ENCODE measurements around the gene AURKA. TPM values are rescaled to one million over a fixed set of nuclear protein-coding genes. Genes with fewer than 3 reads are reported as not detected.
"Not testable (repeated sequence)": the region's sequence is repeated elsewhere in the genome, so short reads cannot be mapped to it uniquely, and the experiment has no call there.

AURKA gene
- polyA plus RNA-seq, 2 donors = 5.5 to 8.7 TPM

- WGBS, 2 donors = 86 to 87% methylated on average over 4 of the region's 4 CpGs
- Histone ChIP-seq H3K9me3 (ENCODE audit: control insufficient read depth in 2 of 2, insufficient read depth in 1 of 2, low read depth in 1 of 2, low read length in 1 of 2) (no peaks in the 10 kb centered on the region), H3K4me3 (ENCODE audit: low read depth in 1 of 2, low read length in 2 of 2) (no peak overlapping the region), H3K4me1 (ENCODE audit: control insufficient read depth in 2 of 2, insufficient read depth in 2 of 2, low read length in 1 of 2) (peaks cover 0 to 2% of the 10 kb centered on the region in 2 donors), H3K27me3 (ENCODE audit: control insufficient read depth in 1 of 2, insufficient read depth in 2 of 2, low read length in 2 of 2) (no peaks in the 10 kb centered on the region), H3K36me3 (ENCODE audit: control insufficient read depth in 2 of 2, insufficient read depth in 2 of 2, low read length in 1 of 2) (peaks cover 11 to 15% of the 10 kb centered on the region in 2 donors), H3K27ac (ENCODE audit: low read depth in 2 of 2, low read length in 1 of 2) (no peak overlapping the region)
Observed at GRCh38 chr20:56395166-56395565, 3.2 kb upstream of the AURKA start.

GRCh38 chr20:56393653-56394052 lies 1.6 kb upstream of the AURKA start:
- H3K4me3 ChIP-seq (ENCODE audit: low read depth in 1 of 2, low read length in 2 of 2) = peak overlapping the region in 1 of 2 donors; percentile 96
- whole genome bisulfite sequencing, 2 donors = 58% methylated on average over 8 of the region's 8 CpGs
- H3K4me1 ChIP-seq (ENCODE audit: control insufficient read depth in 2 of 2, insufficient read depth in 2 of 2, low read length in 1 of 2) = peaks cover 0 to 2% of the 10 kb centered on the region in 2 donors
- peak overlapping the region in 1 of 2 donors; percentile 59 for H3K27ac ChIP-seq (ENCODE audit: low read depth in 2 of 2, low read length in 1 of 2)
- H3K27me3 ChIP-seq (ENCODE audit: control insufficient read depth in 1 of 2, insufficient read depth in 2 of 2, low read length in 2 of 2) = no peaks in the 10 kb centered on the region
- H3K9me3 ChIP-seq (ENCODE audit: control insufficient read depth in 2 of 2, insufficient read depth in 1 of 2, low read depth in 1 of 2, low read length in 1 of 2) = no peaks in the 10 kb centered on the region
- peaks cover 11 to 13% of the 10 kb centered on the region in 2 donors for H3K36me3 ChIP-seq (ENCODE audit: control insufficient read depth in 2 of 2, insufficient read depth in 2 of 2, low read length in 1 of 2)

GRCh38 chr20:56392881-56393482 lies 967 bp upstream of the AURKA start:
- Histone ChIP-seq H3K36me3 (ENCODE audit: control insufficient read depth in 2 of 2, insufficient read depth in 2 of 2, low read length in 1 of 2) (peaks cover 7 to 13% of the 10 kb centered on the region in 2 donors), H3K4me3 (ENCODE audit: low read depth in 1 of 2, low read length in 2 of 2) (peak overlapping the region; percentile 87 to 96), H3K27me3 (ENCODE audit: control insufficient read depth in 1 of 2, insufficient read depth in 2 of 2, low read length in 2 of 2) (no peaks in the 10 kb centered on the region), H3K9me3 (ENCODE audit: control insufficient read depth in 2 of 2, insufficient read depth in 1 of 2, low read depth in 1 of 2, low read length in 1 of 2) (no peaks in the 10 kb centered on the region), H3K27ac (ENCODE audit: low read depth in 2 of 2, low read length in 1 of 2) (peak overlapping the region; percentile 89 to 98), H3K4me1 (ENCODE audit: control insufficient read depth in 2 of 2, insufficient read depth in 2 of 2, low read length in 1 of 2) (peaks cover 0 to 2% of the 10 kb centered on the region in 2 donors)
- WGBS, 2 donors = 0 to 1% methylated on average over 18 of the region's 18 CpGs

GRCh38 chr20:56391596-56392131 lies 351 bp downstream of the AURKA start:
- Histone ChIP-seq H3K9me3 (ENCODE audit: control insufficient read depth in 2 of 2, insufficient read depth in 1 of 2, low read depth in 1 of 2, low read length in 1 of 2) (no peaks in the 10 kb centered on the region), H3K27me3 (ENCODE audit: control insufficient read depth in 1 of 2, insufficient read depth in 2 of 2, low read length in 2 of 2) (no peaks in the 10 kb centered on the region), H3K4me1 (ENCODE audit: control insufficient read depth in 2 of 2, insufficient read depth in 2 of 2, low read length in 1 of 2) (peaks cover 0 to 2% of the 10 kb centered on the region in 2 donors), H3K4me3 (ENCODE audit: low read depth in 1 of 2, low read length in 2 of 2) (peak overlapping the region; percentile 87 to 96), H3K27ac (ENCODE audit: low read depth in 2 of 2, low read length in 1 of 2) (peak overlapping the region; percentile 89), H3K36me3 (ENCODE audit: control insufficient read depth in 2 of 2, insufficient read depth in 2 of 2, low read length in 1 of 2) (peaks cover 2 to 5% of the 10 kb centered on the region in 2 donors)
- WGBS, 2 donors = 0 to 1% methylated on average over 29 of the region's 29 CpGs

- H3K27me3 ChIP-seq (ENCODE audit: control insufficient read depth in 1 of 2, insufficient read depth in 2 of 2, low read length in 2 of 2) = no peaks in the 10 kb centered on the region
- no peaks in the 10 kb centered on the region for H3K9me3 ChIP-seq (ENCODE audit: control insufficient read depth in 2 of 2, insufficient read depth in 1 of 2, low read depth in 1 of 2, low read length in 1 of 2)
- H3K36me3 ChIP-seq (ENCODE audit: control insufficient read depth in 2 of 2, insufficient read depth in 2 of 2, low read length in 1 of 2) = peaks cover 2 to 6% of the 10 kb centered on the region in 2 donors
- H3K27ac ChIP-seq (ENCODE audit: low read depth in 2 of 2, low read length in 1 of 2) = peak overlapping the region in 1 of 2 donors; percentile 18
- H3K4me1 ChIP-seq (ENCODE audit: control insufficient read depth in 2 of 2, insufficient read depth in 2 of 2, low read length in 1 of 2) = peaks cover 0 to 2% of the 10 kb centered on the region in 2 donors
- WGBS, 2 donors = 29 to 32% methylated on average over 10 of the region's 10 CpGs
- H3K4me3 ChIP-seq (ENCODE audit: low read depth in 1 of 2, low read length in 2 of 2) = peak overlapping the region in 1 of 2 donors; percentile 96
Observed at GRCh38 chr20:56391037-56391436, 978 bp downstream of the AURKA start.

GRCh38 chr20:56390396-56390795 lies 1.6 kb downstream of the AURKA start:
- WGBS, 2 donors = 94 to 95% methylated on average over 9 of the region's 9 CpGs
- H3K27me3 ChIP-seq (ENCODE audit: control insufficient read depth in 1 of 2, insufficient read depth in 2 of 2, low read length in 2 of 2); H3K4me3 ChIP-seq (ENCODE audit: low read depth in 1 of 2, low read length in 2 of 2); H3K36me3 ChIP-seq (ENCODE audit: control insufficient read depth in 2 of 2, insufficient read depth in 2 of 2, low read length in 1 of 2); H3K4me1 ChIP-seq (ENCODE audit: control insufficient read depth in 2 of 2, insufficient read depth in 2 of 2, low read length in 1 of 2); H3K27ac ChIP-seq (ENCODE audit: low read depth in 2 of 2, low read length in 1 of 2); H3K9me3 ChIP-seq (ENCODE audit: control insufficient read depth in 2 of 2, insufficient read depth in 1 of 2, low read depth in 1 of 2, low read length in 1 of 2): not testable (repeated sequence)

GRCh38 chr20:56389807-56390206 lies 2.2 kb downstream of the AURKA start:
- Histone ChIP-seq H3K9me3 (ENCODE audit: control insufficient read depth in 2 of 2, insufficient read depth in 1 of 2, low read depth in 1 of 2, low read length in 1 of 2) (no peaks in the 10 kb centered on the region), H3K4me3 (ENCODE audit: low read depth in 1 of 2, low read length in 2 of 2) (no peak overlapping the region), H3K27me3 (ENCODE audit: control insufficient read depth in 1 of 2, insufficient read depth in 2 of 2, low read length in 2 of 2) (no peaks in the 10 kb centered on the region), H3K4me1 (ENCODE audit: control insufficient read depth in 2 of 2, insufficient read depth in 2 of 2, low read length in 1 of 2) (peaks cover 0 to 2% of the 10 kb centered on the region in 2 donors), H3K36me3 (ENCODE audit: control insufficient read depth in 2 of 2, insufficient read depth in 2 of 2, low read length in 1 of 2) (peaks cover 0 to 2% of the 10 kb centered on the region in 2 donors), H3K27ac (ENCODE audit: low read depth in 2 of 2, low read length in 1 of 2) (no peak overlapping the region)
- whole genome bisulfite sequencing, 2 donors = 94 to 95% methylated on average over 4 of the region's 4 CpGs

- H3K4me3 ChIP-seq (ENCODE audit: low read depth in 1 of 2, low read length in 2 of 2) = no peak overlapping the region
- H3K4me1 ChIP-seq (ENCODE audit: control insufficient read depth in 2 of 2, insufficient read depth in 2 of 2, low read length in 1 of 2) = peaks cover 0 to 2% of the 10 kb centered on the region in 2 donors
- no peaks in the 10 kb centered on the region for H3K27me3 ChIP-seq (ENCODE audit: control insufficient read depth in 1 of 2, insufficient read depth in 2 of 2, low read length in 2 of 2)
- H3K27ac ChIP-seq (ENCODE audit: low read depth in 2 of 2, low read length in 1 of 2) = no peak overlapping the region
- no peaks in the 10 kb centered on the region for H3K9me3 ChIP-seq (ENCODE audit: control insufficient read depth in 2 of 2, insufficient read depth in 1 of 2, low read depth in 1 of 2, low read length in 1 of 2)
- peaks cover 0 to 2% of the 10 kb centered on the region in 2 donors for H3K36me3 ChIP-seq (ENCODE audit: control insufficient read depth in 2 of 2, insufficient read depth in 2 of 2, low read length in 1 of 2)
- WGBS, 2 donors = 91 to 92% methylated on average over 4 of the region's 4 CpGs
Observed at GRCh38 chr20:56388882-56389281, 3.1 kb downstream of the AURKA start.

- Histone ChIP-seq H3K36me3 (ENCODE audit: control insufficient read depth in 2 of 2, insufficient read depth in 2 of 2, low read length in 1 of 2) (peaks cover 0 to 2% of the 10 kb centered on the region in 2 donors), H3K9me3 (ENCODE audit: control insufficient read depth in 2 of 2, insufficient read depth in 1 of 2, low read depth in 1 of 2, low read length in 1 of 2) (no peaks in the 10 kb centered on the region), H3K27ac (ENCODE audit: low read depth in 2 of 2, low read length in 1 of 2) (no peak overlapping the region), H3K4me1 (ENCODE audit: control insufficient read depth in 2 of 2, insufficient read depth in 2 of 2, low read length in 1 of 2) (no peaks in the 10 kb centered on the region), H3K27me3 (ENCODE audit: control insufficient read depth in 1 of 2, insufficient read depth in 2 of 2, low read length in 2 of 2) (no peaks in the 10 kb centered on the region), H3K4me3 (ENCODE audit: low read depth in 1 of 2, low read length in 2 of 2) (no peak overlapping the region)
- WGBS, 2 donors = 94 to 96% methylated on average over 6 of the region's 6 CpGs
Observed at GRCh38 chr20:56386219-56386618, 5.8 kb downstream of the AURKA start.

GRCh38 chr20:56385130-56385529 lies 6.9 kb downstream of the AURKA start:
- peaks cover 0 to 2% of the 10 kb centered on the region in 2 donors for H3K36me3 ChIP-seq (ENCODE audit: control insufficient read depth in 2 of 2, insufficient read depth in 2 of 2, low read length in 1 of 2)
- whole genome bisulfite sequencing, 2 donors = 95 to 96% methylated on average over 4 of the region's 4 CpGs
- no peak overlapping the region for H3K4me3 ChIP-seq (ENCODE audit: low read depth in 1 of 2, low read length in 2 of 2)

More at GRCh38 chr20:56385130-56385529, 6.9 kb downstream of the AURKA start:
- Histone ChIP-seq H3K27me3 (ENCODE audit: control insufficient read depth in 1 of 2, insufficient read depth in 2 of 2, low read length in 2 of 2) (no peaks in the 10 kb centered on the region), H3K9me3 (ENCODE audit: control insufficient read depth in 2 of 2, insufficient read depth in 1 of 2, low read depth in 1 of 2, low read length in 1 of 2) (no peaks in the 10 kb centered on the region), H3K4me1 (ENCODE audit: control insufficient read depth in 2 of 2, insufficient read depth in 2 of 2, low read length in 1 of 2) (no peaks in the 10 kb centered on the region), H3K27ac (ENCODE audit: low read depth in 2 of 2, low read length in 1 of 2) (no peak overlapping the region)
